Measurements from ENCODE around the gene DCST2.

The DCST2 gene

GRCh38 chr1:155048449-155049334, 15.1 kb upstream of the DCST2 start:
- DNase-seq: no peak

DNA sequence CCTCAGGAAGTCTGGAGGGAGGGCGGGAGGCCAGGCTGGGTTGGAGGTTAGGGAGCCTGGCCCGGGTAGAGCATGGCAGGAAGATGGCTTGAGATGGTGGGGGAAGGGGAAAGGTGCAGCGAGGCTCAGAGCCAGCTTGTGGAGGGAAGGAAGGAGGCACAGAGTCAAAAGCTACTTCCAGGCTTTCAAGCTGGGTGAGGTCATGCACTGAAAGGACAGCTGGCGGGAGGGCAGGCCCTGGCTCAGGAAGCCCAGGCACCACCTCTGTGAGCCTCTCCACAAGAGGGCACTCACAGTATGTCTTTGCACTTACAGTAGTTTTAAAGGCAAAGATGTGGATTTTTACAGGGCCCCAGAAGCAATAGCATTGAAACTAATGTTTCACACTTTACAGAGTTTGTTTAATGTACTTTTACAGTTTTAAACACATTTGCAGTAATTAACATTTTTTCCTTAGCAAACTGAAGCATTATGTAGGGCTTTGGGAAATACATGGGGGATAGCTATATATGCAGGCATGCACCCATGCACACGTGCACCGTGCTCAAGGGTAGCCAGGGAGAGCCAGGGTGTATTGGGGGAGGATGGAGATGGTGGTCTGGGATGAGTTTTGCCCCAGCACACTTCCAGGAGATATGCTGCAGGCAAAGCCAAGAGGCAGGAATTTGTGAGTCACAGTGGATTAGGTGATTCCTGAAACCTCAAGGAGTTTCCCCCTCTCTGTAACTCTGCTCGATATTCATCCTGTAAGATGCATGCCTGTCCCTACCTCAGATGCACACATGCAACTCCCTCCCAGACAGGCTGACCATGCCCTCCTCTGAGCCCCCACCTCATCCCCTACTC, 11.5 kb upstream of the DCST2 start:
- DNase-seq: peak; percentile 37

GRCh38 chr1:155044365-155044764, 10.8 kb upstream of the DCST2 start:
- DNase-seq: no peak

DNA sequence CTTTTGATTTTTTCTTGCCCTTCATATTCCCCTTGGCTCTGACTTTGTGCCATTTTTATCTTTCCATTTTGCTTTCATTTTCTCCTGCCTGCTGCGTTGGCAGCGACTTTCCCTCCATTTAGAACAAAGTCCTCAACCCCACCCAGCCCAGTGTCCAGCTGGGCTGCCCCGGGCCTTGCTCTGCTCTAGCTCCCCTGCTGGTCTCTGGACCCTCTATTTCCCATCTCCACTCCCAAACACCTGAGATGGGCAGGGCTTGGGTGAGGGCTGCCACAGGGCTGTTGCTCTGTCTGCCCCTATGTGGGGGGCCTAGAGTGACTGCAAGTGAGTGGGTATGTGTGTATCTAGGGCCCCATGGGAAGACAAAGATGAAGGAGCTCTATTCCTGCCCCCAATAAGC, 10.2 kb upstream of the DCST2 start:
- DNase-seq: no peak

DNA sequence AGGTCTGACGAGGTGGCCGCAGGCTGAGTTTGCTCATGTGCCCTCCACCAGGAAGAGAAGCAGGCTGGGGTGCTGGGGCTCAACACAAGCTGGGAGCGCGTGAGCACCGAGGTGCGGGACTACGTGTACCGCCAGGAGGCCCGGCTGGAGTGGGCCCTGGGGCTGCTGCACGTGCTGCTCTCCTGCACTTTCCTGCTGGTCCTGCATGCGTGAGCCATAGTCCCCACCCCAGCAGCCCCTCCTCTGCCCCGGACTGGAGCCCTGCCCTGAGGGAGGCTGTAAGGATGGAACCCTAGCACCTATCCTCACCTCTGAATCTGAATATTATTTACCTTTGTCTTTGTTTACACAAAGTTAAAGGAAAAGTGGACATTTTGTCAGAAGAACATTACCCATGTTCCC, 9.7 kb upstream of the DCST2 start:
- no peak for DNase-seq

GRCh38 chr1:155042789-155043188, 9.2 kb upstream of the DCST2 start:
- no peak for DNase-seq

- no peak for DNase-seq
Measured at GRCh38 chr1:155040358-155041093, 6.9 kb upstream of the DCST2 start.

DNA sequence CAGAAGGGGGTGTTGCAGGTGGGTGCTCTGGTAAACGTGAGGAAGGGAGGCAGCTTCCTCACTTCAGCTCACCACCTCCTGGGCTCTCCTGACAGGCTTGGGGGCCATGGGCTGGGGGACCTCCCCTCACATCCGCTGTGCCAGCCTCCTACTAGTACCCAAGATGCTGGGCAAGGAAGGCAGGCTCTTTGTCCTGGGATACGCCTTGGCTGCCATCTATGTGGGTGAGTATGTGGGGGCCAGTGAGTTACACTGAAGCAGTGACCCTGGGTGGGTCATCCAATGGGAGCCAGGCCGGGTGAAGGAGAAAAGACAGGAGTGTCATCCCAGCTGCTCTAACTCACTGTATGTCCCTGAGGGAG, 5.7 kb upstream of the DCST2 start:
- no peak for DNase-seq

GRCh38 chr1:155038602-155039307, 5.2 kb upstream of the DCST2 start:
- DNase-seq: no peak

- no peak for DNase-seq
Measured at GRCh38 chr1:155037851-155038441, 4.4 kb upstream of the DCST2 start.

DNA sequence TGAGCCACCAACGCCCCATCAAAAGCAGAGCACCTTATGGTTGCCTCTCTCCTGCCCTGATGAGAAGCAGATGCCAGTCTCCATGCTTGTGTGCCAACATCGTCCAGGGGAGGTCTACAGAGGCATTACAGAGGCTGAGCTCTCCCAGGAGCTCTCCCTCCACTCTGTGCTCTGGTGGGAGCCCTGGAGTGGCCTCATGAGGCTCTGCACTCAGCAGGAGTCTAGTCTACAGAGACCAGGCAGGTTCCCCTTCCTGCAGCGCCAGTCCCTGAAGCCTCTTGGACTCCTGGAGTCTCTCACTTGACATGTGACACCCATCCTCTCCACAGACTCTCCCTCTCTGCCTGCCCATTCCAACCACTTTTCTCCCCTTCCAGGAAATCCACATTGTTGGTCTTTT, 3.5 kb upstream of the DCST2 start:
- DNase-seq: no peak

DNA sequence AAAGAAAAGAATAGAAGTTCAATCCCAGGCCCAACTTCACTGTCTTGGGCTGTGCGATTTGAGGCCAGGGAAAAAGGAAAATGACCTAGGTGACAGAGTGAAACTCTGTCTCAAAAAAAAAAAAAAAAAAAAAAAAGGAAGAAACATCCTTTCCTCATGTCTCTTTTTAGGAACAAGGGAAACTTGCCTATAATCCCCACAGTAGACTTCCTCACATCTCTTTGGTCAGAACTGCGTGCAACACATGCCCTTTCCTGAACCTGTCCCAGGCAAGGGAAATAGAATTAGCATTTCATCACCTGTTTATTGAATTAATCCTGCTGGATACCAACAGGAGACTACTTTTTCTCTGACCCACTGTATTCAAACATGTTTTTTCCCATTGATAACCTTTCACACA, 2.4 kb upstream of the DCST2 start:
- DNase-seq: no peak

DNA sequence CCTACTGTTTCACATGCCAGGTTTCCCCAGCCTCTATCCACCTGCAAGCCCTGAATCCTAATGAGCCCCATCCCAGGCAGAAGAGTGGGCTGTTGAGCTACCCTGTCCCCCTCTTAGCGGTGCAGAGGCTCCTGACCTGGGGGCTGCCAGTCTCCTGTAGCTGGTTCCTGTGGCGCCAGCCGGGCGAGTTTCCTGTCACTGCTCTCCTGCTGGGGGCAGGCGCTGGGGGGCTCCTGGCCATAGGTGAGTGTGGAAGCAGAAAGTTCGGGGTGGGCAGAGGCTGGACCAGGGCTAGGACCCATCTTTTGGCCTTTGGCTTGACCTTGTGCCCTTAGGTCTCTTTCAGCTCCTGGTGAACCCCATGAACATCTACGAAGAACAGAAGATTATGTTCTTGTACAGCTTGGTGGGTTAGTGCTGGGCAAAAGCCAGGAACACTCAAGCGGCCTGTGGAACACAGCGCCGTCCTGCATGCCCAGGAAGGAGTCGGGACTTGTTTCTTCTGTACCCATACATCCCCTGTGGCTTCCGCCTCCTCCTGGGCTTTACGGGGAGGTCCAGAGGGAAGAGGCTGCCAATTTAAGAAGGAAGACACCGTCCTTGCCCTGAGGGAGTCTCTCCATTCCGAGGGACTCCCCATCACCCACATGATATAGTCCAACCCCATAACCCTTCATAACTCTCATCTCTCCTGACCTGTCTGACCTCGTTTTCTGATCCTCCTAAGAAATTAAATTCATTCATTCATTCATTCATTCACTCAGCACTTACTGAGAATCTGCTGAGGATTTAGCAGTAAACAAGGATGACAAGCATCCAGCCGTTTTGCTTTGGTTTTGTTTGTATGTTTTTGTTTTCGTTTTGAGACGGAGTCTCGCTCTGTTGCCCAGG, 982 bp upstream of the DCST2 start:
- DNase-seq: no peak

DNA sequence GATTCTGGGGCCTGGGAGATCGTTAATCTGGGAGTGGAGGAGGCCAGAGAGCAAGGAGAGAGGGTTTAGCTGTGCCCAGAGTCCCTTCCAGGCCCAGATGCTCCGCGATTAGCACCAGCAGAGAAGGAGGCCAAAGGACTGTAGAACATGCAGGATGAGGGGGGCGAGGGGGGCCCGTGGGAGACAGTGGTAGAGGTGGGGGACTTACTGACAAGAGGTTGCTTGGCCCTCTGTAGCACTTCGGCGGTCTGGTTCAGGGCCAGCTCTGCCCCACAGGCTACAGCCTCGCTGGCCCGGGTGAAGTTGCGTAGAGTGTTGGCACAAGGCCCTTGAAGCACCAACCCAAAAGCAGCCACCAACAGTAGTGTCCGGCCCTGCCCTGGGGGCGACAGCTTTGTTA, 695 bp downstream of the DCST2 start:
- no peak for DNase-seq

DNA sequence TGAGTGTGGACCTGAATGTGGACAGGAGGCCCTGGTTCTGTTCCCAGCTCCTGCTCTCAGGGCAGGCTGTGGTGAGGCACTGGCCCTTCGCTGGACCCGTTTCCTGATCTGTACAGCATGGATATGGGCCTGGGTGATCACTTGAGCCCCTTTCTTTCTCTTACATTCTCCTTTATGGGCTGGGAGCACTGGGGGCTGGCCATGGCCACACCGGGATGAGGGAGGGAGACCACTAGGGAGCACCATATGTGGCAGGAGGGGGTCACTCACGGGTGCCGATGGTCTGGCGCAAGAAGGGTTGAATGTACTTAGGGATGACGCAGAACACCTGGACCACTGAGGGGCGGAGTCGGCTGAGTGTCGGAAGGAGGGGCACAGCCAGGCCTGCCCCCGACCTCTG, 2.7 kb downstream of the DCST2 start:
- DNase-seq: no peak

DNA sequence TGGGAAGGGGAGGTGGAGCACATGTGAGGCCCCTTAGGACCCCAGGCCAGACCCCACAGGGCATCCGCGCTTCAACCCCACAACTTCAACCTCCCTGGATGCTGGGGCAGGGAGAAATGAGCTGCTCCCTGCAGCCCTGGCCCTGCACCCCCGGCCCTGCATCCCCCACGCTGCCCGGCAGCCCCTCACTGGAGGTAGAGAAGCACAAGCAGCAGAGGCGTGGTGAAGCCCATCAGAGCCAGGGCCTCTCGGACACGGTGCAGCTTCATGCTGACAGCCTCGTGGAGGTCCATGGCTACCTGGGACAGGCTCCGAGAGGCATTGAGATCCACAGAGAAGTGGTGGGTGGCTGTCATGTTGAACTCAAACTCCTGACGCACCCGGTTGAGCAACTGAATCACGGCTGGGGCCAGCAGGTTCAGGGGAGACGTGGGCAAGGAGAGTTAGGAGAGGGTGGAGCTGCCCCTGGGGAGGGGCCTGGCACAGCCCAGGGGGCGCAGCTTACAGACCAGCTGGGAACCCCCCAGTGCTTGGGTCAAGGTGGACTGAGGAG, 3.3 kb downstream of the DCST2 start:
- DNase-seq: no peak

GRCh38 chr1:155029513-155030242, 3.9 kb downstream of the DCST2 start:
- no peak for DNase-seq

GRCh38 chr1:155026588-155026987, 7.0 kb downstream of the DCST2 start:
- DNase-seq: no peak

DNA sequence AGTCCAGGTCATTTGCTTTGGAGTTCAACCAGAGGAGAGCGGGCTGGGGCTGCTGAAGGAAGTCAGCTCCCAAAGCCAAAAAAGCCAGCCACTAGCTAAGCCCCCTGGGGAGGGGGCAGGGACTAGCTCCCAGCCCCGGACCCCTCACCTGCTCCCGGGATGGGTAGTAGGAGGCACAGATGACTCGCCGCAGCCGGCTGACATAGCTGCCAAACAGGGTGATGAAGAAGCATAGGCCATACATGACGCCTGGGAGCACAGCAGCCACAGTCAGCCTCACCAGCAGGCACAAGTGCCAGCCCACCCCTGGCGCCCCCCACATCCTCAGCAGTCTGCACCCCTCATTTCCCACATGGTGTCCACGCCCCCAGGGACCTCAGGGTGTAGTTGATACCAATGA, 7.4 kb downstream of the DCST2 start:
- DNase-seq: no peak

DNA sequence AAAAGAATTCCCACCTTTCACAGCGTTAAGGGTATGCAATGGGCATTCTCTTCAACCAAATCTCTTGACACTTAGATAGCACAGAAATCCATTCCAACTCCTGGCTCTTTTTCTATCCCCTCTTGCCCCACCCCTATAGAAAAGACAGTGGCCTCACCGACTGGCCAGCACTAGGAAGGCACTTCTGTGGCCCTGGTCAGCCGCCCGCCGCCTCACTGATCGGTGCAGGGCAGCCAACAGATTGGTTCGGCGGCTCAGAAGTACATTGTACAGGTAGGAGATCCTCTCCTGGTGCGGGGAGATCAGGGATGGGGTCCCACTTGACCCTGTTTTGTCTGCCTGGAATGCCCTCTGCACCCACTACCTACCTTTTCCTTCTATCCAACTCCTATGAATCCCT, 9.3 kb downstream of the DCST2 start:
- no peak for DNase-seq
